Measurements from ENCODE around the gene MGAT4B.

Gene MGAT4B

DNA sequence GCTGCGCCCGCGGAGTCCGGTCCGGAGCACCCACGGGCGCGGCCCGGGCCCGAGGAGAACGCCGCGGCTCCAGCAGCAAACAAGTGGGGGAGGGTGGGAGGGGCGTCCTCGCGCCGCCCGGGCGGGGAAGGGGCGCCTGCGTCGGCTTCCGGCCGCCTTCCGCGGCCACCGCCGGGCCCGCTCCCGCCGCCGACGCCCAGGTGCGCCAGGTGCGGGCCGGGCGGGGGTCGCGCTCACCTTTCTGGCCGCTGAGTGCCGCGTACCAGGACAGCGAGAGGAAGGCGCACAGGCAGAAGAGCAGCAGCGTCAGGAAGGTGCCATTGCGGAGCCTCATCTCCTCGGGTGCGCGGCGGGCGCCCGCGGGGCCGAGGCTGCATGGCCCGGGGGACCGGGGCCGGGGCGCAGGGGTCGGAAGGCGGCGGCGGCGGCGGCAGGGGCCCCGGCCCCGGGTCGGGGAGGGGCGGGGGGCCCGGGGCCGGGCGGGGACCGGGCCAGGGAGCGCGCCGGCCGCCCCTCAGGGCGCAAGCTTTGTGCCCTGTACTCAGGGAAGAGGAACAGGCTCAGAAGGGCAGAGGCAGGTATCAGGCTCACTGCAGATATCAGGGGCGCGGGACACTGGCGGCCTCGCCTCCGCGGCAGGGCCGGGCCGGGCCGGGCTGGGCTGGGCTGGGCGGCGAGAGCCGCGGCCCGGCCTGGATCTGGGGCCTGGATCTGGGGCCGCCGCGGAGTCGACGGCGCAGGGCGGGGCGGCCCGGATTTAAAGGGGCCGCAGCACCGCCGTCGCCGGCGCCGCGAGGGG is at the start of gene MGAT4B:
Gene MGAT4B (minus strand): TSS at position 617 of the 799 bp plus-strand sequence. CDS start 283 bp downstream, at position 334.
- no peaks in the 10 kb centered on the region for H3K27me3 ChIP-seq (replicated peaks; ENCODE audit: control insufficient read depth, insufficient read depth, low read length)
- no peaks in the 10 kb centered on the region; the same call in 1 of the 2 replicates for H3K36me3 ChIP-seq (ENCODE audit: control insufficient read depth, insufficient read depth, low read length)
- DNase-seq (ENCODE audit: extremely low read depth, insufficient read length) = peak; percentile 84
- peak within 1 kb of the TSS; percentile 86 for H3K4me3 ChIP-seq (replicated peaks; ENCODE audit: low read depth, low read length)
- TF ChIP-seq, protein P1, sequence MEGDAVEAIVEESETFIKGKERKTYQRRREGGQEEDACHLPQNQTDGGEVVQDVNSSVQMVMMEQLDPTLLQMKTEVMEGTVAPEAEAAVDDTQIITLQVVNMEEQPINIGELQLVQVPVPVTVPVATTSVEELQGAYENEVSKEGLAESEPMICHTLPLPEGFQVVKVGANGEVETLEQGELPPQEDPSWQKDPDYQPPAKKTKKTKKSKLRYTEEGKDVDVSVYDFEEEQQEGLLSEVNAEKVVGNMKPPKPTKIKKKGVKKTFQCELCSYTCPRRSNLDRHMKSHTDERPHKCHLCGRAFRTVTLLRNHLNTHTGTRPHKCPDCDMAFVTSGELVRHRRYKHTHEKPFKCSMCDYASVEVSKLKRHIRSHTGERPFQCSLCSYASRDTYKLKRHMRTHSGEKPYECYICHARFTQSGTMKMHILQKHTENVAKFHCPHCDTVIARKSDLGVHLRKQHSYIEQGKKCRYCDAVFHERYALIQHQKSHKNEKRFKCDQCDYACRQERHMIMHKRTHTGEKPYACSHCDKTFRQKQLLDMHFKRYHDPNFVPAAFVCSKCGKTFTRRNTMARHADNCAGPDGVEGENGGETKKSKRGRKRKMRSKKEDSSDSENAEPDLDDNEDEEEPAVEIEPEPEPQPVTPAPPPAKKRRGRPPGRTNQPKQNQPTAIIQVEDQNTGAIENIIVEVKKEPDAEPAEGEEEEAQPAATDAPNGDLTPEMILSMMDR (IDR thresholded peaks at IDR 0.05; ENCODE audit: insufficient read depth, low read length, poor library complexity, severe bottlenecking) = no peak

DNA sequence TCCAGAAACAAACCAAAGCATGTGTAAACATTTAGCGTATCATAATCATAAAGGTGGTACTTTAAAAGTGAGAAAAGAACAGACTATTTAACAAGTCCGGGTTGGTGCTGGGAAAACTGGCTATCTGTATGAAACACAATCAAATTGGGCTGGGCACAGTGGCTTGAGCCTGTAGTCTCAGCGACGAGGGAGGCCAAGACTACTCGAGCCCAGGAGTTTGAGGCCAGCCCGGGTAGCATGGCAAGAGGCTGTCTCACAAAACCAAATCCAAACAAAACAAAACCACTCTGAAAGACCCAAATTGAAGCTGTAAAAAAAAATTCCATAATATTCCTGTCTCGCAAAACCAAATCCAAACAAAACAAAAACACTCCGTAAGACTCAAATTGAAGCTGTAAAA is 47.7 kb upstream of the MGAT4B start:
- H3K36me3 ChIP-seq (ENCODE audit: control insufficient read depth, insufficient read depth, low read length) = peaks cover 9% of the 10 kb centered on the region
- DNase-seq (ENCODE audit: extremely low read depth, insufficient read length) = no peak
- TF ChIP-seq, protein P1 (IDR thresholded peaks at IDR 0.05; ENCODE audit: insufficient read depth, low read length, poor library complexity, severe bottlenecking) = no peak
- H3K27me3 ChIP-seq (replicated peaks; ENCODE audit: control insufficient read depth, insufficient read depth, low read length) = no peaks in the 10 kb centered on the region
- H3K4me3 ChIP-seq (replicated peaks; ENCODE audit: low read depth, low read length) = no peak overlapping the region

DNA sequence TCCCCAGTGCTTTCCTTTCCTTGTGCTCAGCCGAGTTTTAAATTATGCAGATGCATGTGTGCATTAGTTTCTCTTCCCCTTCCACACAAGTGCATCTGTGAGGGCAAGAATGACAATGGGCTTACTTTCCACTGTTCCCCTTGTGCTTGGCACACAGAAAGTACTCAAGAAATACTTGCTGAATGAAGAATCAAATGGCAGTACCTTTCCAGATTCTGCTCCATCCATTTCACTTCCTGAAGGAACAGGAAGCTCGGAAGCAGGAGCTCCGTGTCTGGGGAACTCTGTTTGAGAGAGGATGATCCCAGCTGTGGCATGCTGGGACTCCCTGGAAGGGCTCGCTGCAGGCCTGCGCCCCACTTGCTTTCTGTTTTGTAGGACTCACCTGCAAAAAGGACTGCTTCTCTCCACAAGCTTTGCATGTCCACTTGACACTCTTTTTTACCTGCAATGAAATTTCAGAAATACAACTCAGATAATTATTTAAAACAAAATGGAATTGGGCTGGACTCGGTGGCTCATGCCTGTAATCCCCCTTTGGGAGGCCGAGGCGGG is 46.4 kb upstream of the MGAT4B start:
- peaks cover 9% of the 10 kb centered on the region for H3K36me3 ChIP-seq (ENCODE audit: control insufficient read depth, insufficient read depth, low read length)
- TF ChIP-seq, protein P1 (IDR thresholded peaks at IDR 0.05; ENCODE audit: insufficient read depth, low read length, poor library complexity, severe bottlenecking) = no peak
- H3K27me3 ChIP-seq (replicated peaks; ENCODE audit: control insufficient read depth, insufficient read depth, low read length) = no peaks in the 10 kb centered on the region
- peak; percentile 50 for DNase-seq (ENCODE audit: extremely low read depth, insufficient read length)
- H3K4me3 ChIP-seq (replicated peaks; ENCODE audit: low read depth, low read length) = no peak overlapping the region

DNA sequence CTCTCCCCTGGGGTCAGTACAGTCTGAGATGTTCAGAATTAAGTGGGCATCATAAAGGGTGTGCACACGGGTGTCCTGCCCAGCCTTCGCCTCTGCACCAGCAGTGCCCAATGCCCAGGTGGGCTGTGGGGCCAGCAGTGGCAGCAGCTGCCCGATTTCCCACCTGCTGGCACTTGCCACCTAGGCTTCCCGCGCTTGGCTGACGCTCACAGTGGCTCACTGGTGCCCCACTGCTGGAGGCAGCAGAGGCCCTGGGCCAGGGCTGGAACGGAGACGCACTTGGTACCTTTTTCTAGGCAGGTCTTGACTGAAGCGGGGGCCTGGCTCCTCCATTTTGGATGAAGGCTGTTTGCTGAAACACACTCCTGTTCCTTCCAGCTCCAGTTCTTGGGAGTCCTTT is 35.0 kb upstream of the MGAT4B start:
- H3K36me3 ChIP-seq (ENCODE audit: control insufficient read depth, insufficient read depth, low read length) = peaks cover 15% of the 10 kb centered on the region
- H3K4me3 ChIP-seq (replicated peaks; ENCODE audit: low read depth, low read length) = no peak overlapping the region
- TF ChIP-seq, protein P1 (IDR thresholded peaks at IDR 0.05; ENCODE audit: insufficient read depth, low read length, poor library complexity, severe bottlenecking) = no peak
- no peaks in the 10 kb centered on the region for H3K27me3 ChIP-seq (replicated peaks; ENCODE audit: control insufficient read depth, insufficient read depth, low read length)
- no peak for DNase-seq (ENCODE audit: extremely low read depth, insufficient read length)

DNA sequence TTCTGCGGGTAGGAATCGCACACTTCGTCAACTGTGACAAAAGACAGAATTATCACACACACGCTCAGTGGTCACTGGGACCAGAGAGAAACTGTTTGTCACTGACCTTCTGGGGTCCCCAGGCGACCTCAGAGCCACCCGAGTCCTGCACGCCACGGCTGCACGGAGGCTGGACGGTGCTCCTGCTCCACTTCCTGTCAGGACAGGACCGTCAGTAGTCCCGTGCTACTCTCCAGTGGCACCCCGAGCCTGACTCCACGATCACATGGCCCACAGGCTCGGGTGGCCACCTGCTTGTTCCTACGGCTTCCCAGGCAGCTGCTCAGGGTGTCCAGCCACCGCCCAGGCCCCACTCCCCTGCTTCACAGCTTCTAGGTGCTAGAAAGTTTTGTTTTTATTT is 34.1 kb upstream of the MGAT4B start:
- Histone ChIP-seq H3K27me3 (replicated peaks; ENCODE audit: control insufficient read depth, insufficient read depth, low read length) (no peaks in the 10 kb centered on the region), H3K36me3 (ENCODE audit: control insufficient read depth, insufficient read depth, low read length) (peaks cover 21% of the 10 kb centered on the region), H3K4me3 (replicated peaks; ENCODE audit: low read depth, low read length) (no peak overlapping the region)
- TF ChIP-seq, protein P1 (IDR thresholded peaks at IDR 0.05; ENCODE audit: insufficient read depth, low read length, poor library complexity, severe bottlenecking) = no peak
- DNase-seq (ENCODE audit: extremely low read depth, insufficient read length) = no peak

Measured in GM06990 (cell line).